HG03060 (cell line): Measurements from ENCODE around the gene RANBP3.

Source experiments
- ATAC-seq: cut with Tn5 transposase; IDR thresholded peaks from one replicate; pipeline ENCODE4 v1.9.1; 2021; ENCODE audit warnings: low read depth, moderate number of reproducible peaks; ENCODE audit not compliant: unreplicated experiment

Gene RANBP3

GRCh38 chr19:5953030-5953589, 24.8 kb downstream of the RANBP3 start:
- no peak for ATAC-seq

GRCh38 chr19:5952193-5953029, 25.5 kb downstream of the RANBP3 start:
- ATAC-seq, result no peak

GRCh38 chr19:5951338-5951861, 26.5 kb downstream of the RANBP3 start:
- no peak for ATAC-seq

GRCh38 chr19:5950741-5951140, 27.2 kb downstream of the RANBP3 start:
- no peak for ATAC-seq

GRCh38 chr19:5949792-5950305, 28.1 kb downstream of the RANBP3 start:
- ATAC-seq, result no peak

- ATAC-seq, result no peak
Observed at GRCh38 chr19:5948752-5949564, 29.0 kb downstream of the RANBP3 start.

- ATAC-seq, result no peak
Observed at GRCh38 chr19:5947435-5947834, 30.5 kb downstream of the RANBP3 start.

GRCh38 chr19:5943623-5944022, 34.3 kb downstream of the RANBP3 start:
- no peak for ATAC-seq

- no peak for ATAC-seq
Observed at GRCh38 chr19:5943045-5943444, 34.9 kb downstream of the RANBP3 start.

- no peak for ATAC-seq
Observed at GRCh38 chr19:5941673-5942072, 36.3 kb downstream of the RANBP3 start.

- ATAC-seq, result no peak
Observed at GRCh38 chr19:5940260-5941208, 37.4 kb downstream of the RANBP3 start.

- ATAC-seq, result no peak
Observed at GRCh38 chr19:5937550-5937949, 40.4 kb downstream of the RANBP3 start.

- no peak for ATAC-seq
Observed at GRCh38 chr19:5936292-5936592, 41.7 kb downstream of the RANBP3 start.

- ATAC-seq, result no peak
Observed at GRCh38 chr19:5935473-5936291, 42.3 kb downstream of the RANBP3 start.

GRCh38 chr19:5934774-5935472, 43.0 kb downstream of the RANBP3 start:
- ATAC-seq, result no peak

GRCh38 chr19:5934069-5934401, 43.9 kb downstream of the RANBP3 start:
- no peak for ATAC-seq

GRCh38 chr19:5933391-5934068, 44.4 kb downstream of the RANBP3 start:
- ATAC-seq, result no peak

- ATAC-seq, result no peak
Observed at GRCh38 chr19:5932609-5933262, 45.2 kb downstream of the RANBP3 start.
